Endothelial cell (in vitro differentiated cells): ENCODE measurements around the gene APOL6. TPM values are rescaled to one million over a fixed set of nuclear protein-coding genes. Genes with fewer than 3 reads are reported as not detected.

ENCODE experiments used
- DNase-seq: peaks from one replicate; pipeline ENCODE4 v3.0.0; 2021; ENCODE audit warnings: low spot score
- H3K27ac Mint-ChIP-seq: one replicate; pipeline ENCODE4 v1.8.0; 2021; ENCODE audit warnings: mixed read lengths, inconsistent platforms; ENCODE audit not compliant: unreplicated experiment
- H3K27me3 Mint-ChIP-seq: one replicate; pipeline ENCODE4 v1.8.0; 2021; ENCODE audit warnings: mild to moderate bottlenecking, moderate library complexity, mixed read lengths, inconsistent platforms; ENCODE audit not compliant: unreplicated experiment
- H3K36me3 Mint-ChIP-seq: one replicate; pipeline ENCODE4 v1.8.0; 2021; ENCODE audit warnings: mild to moderate bottlenecking, low read depth, mixed read lengths, inconsistent platforms; ENCODE audit not compliant: unreplicated experiment
- H3K4me1 Mint-ChIP-seq: one replicate; pipeline ENCODE4 v1.8.0; 2021; ENCODE audit warnings: mild to moderate bottlenecking, mixed read lengths, inconsistent platforms; ENCODE audit not compliant: unreplicated experiment
- H3K4me3 Mint-ChIP-seq: one replicate; pipeline ENCODE4 v1.8.0; 2021; ENCODE audit warnings: mild to moderate bottlenecking, mixed read lengths, inconsistent platforms; ENCODE audit not compliant: unreplicated experiment
- H3K9me3 Mint-ChIP-seq: one replicate; pipeline ENCODE4 v1.8.0; 2021; ENCODE audit warnings: mixed read lengths, inconsistent platforms; ENCODE audit not compliant: unreplicated experiment
- total RNA-seq: library from RNA; stranded (reverse); fragmentation: NEBNext Ultra II Directional; extraction: Animal tissue kit (Norgen Biotek cat#: 25700); gene quantifications from one replicate; pipeline ENCODE4 v1.2.1, GENCODE V29; 2021; ENCODE audit not compliant: unreplicated experiment
- TF ChIP-seq, protein P1 (sequence below): fragments of 200-600 bp; sonication (generic); IDR thresholded peaks from one replicate; pipeline ENCODE4 v1.5.0; 2021; ENCODE audit warnings: antibody characterized with exemption; ENCODE audit not compliant: unreplicated experiment

The APOL6 gene
- total RNA-seq, 1 donor from 2014 or later = 0.23 TPM

DNA sequence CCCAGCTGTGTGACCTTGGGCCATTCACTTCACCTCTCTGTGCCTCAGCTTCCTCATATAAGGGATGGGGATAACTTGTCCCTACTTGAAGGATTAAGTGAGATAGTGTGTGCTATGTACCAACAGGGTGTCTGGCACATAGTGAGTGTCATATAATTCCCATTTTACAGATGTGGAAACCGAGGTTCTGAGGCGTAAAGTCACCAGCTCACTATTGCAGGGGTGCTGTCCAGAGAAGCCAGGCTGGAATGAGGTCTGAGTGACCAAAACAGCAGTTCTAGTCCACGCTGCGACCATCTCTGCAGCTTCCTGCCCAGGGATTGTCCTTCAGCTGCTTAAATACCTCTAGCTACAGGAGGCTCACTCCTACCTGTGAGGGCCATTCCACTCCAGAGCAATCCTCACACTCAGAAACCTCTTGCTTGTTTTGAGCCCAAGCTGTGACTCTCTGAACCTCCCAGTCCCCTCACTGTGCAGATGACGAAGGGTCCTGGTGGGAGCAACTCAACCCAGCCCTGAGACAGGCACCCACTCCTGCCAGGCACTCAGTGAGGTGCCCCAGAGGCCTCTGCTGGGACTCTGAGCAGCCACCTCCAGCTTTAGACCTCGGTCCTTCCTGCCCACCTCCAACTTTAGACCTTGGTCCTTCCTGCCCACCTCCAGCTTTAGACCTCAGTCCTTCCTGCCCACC lies 36.9 kb upstream of the APOL6 start:
- Mint-ChIP-seq H3K9me3 (no peaks in the 10 kb centered on the region), H3K4me1 (no peaks in the 10 kb centered on the region), H3K27me3 (peaks cover 14% of the 10 kb centered on the region), H3K4me3 (no peak overlapping the region), H3K27ac (no peak overlapping the region), H3K36me3 (peaks cover 4% of the 10 kb centered on the region)
- DNase-seq = no peak
- TF ChIP-seq, protein P1, sequence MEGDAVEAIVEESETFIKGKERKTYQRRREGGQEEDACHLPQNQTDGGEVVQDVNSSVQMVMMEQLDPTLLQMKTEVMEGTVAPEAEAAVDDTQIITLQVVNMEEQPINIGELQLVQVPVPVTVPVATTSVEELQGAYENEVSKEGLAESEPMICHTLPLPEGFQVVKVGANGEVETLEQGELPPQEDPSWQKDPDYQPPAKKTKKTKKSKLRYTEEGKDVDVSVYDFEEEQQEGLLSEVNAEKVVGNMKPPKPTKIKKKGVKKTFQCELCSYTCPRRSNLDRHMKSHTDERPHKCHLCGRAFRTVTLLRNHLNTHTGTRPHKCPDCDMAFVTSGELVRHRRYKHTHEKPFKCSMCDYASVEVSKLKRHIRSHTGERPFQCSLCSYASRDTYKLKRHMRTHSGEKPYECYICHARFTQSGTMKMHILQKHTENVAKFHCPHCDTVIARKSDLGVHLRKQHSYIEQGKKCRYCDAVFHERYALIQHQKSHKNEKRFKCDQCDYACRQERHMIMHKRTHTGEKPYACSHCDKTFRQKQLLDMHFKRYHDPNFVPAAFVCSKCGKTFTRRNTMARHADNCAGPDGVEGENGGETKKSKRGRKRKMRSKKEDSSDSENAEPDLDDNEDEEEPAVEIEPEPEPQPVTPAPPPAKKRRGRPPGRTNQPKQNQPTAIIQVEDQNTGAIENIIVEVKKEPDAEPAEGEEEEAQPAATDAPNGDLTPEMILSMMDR = no peak

DNA sequence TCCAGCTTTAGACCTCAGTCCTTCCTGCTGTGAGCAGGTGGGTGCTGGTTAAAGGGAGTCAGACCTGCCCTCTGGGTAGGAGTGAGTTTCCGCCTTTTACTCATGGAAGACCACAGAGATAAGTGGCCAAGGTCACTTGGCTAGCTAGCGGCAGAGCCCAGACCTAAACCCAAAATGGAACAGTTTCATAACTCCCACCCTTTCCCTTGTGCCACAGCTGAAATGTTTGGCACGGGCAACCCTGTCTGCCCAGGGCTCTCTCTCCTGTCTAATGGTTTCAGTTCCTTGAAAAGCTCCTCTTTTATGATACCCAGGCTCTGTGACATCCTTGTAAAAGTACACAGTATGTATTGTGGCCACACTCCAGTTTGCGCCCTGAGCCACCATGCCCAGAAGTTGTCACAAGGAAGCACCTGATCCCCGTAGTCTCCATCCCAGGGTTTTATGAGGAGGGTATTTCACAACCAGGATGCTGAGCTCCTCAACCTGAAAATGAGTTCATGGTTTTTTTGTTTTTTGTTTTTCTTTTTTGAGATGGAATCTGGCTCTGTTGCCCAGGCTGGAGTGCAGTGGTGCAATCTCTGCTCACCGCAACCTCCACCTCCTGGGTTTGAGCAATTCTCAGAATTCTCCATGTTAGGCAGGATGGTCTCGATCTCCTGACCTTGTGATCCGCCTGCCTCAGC lies 36.2 kb upstream of the APOL6 start:
- Mint-ChIP-seq H3K27me3 (peaks cover 11% of the 10 kb centered on the region), H3K36me3 (peaks cover 4% of the 10 kb centered on the region), H3K9me3 (no peaks in the 10 kb centered on the region), H3K27ac (no peak overlapping the region), H3K4me3 (no peak overlapping the region), H3K4me1 (no peaks in the 10 kb centered on the region)
- TF ChIP-seq, protein P1 = no peak
- no peak for DNase-seq

DNA sequence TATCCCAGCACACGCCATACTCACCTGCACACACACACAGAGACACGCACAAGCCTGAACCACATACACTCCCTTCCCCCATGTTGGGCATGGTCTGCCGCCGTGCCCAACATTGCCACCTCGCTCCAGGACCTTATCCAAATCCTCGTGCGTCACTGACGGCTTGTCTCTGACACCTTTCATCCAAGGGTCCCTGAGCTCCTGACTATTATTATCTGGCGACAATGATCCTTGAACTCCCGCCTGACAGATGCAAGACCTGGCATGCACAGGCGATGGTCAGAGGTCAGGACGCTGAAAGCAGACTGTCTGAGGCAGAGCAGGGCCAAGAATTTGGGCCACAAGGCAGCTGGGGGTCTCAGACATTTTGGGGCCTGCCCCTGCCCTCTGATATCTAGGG lies 35.3 kb upstream of the APOL6 start:
- H3K36me3 Mint-ChIP-seq = peaks cover 4% of the 10 kb centered on the region
- no peak for DNase-seq
- no peak overlapping the region for H3K4me3 Mint-ChIP-seq
- H3K27me3 Mint-ChIP-seq = peaks cover 11% of the 10 kb centered on the region
- H3K4me1 Mint-ChIP-seq = no peaks in the 10 kb centered on the region
- TF ChIP-seq, protein P1 = no peak
- H3K27ac Mint-ChIP-seq = no peak overlapping the region
- H3K9me3 Mint-ChIP-seq = no peaks in the 10 kb centered on the region

DNA sequence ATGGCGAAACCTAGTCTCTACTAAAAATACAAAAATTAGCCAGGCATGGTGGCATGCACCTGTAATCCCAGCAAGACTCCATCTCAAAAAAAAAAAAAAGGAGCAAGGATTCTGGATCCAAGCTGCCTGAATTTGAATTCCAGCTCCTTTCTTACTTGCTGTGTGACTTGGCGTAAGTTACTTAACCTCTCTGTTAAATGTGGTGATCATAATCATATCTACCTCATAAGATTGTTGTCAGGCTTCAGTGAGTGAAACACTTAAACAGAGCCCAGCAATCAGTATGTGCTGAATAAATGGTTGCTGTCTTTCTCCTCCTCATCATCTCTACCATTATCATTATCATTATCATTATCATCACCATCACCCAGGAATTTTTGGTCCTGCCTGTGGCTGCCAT lies 33.8 kb upstream of the APOL6 start:
- H3K27me3 Mint-ChIP-seq = peaks cover 7% of the 10 kb centered on the region
- no peaks in the 10 kb centered on the region for H3K36me3 Mint-ChIP-seq
- no peaks in the 10 kb centered on the region for H3K9me3 Mint-ChIP-seq
- DNase-seq = no peak
- no peak overlapping the region for H3K27ac Mint-ChIP-seq
- TF ChIP-seq, protein P1 = no peak
- no peak overlapping the region for H3K4me3 Mint-ChIP-seq
- no peaks in the 10 kb centered on the region for H3K4me1 Mint-ChIP-seq

DNA sequence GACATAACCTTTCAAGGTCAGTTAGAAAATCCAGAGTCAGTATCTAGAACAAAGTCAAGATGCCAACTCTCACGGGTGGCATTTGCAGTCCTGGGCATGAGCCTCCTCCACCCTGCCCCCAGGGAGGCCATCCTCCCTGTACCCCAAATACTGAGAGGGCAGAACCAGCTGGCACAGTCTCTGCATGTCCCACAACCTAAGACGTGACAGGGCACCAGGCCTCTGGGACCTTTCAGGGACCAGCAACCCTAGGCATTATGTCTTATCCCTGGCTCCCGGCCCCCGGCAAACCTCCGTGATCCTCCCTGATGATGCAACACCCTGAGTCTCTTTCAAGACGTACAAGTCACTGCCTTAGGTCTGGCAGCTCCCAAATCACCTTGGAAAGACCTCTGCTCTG lies 33.1 kb upstream of the APOL6 start:
- DNase-seq = no peak
- H3K27me3 Mint-ChIP-seq = peaks cover 4% of the 10 kb centered on the region
- no peak overlapping the region for H3K27ac Mint-ChIP-seq
- TF ChIP-seq, protein P1 = no peak
- no peaks in the 10 kb centered on the region for H3K36me3 Mint-ChIP-seq
- no peaks in the 10 kb centered on the region for H3K9me3 Mint-ChIP-seq
- H3K4me3 Mint-ChIP-seq = no peak overlapping the region
- H3K4me1 Mint-ChIP-seq = no peaks in the 10 kb centered on the region
